Lung (tissue), 12 donors: ENCODE results near the gene RBFOX1. TPM values are rescaled to one million over a fixed set of nuclear protein-coding genes. Genes with fewer than 3 reads are reported as not detected.
A peak's percentile ranks its signal among the peaks of the same experiment; 100 is the strongest.

Experiments used
- ATAC-seq: fragments of 200-7000 bp; cut with Tn5 transposase; one replicate; pipeline ENCODE4 v1.9.1; 2020; ENCODE audit warnings: moderate number of reproducible peaks; ENCODE audit not compliant: insufficient read depth, low FRiP score
- DNase-seq, 3 donors: peaks; one replicate each; pipeline ENCODE4 v3.0.0-alpha.2; 2013 to 2017
- H3K27ac ChIP-seq, 2 donors: one replicate each; pipeline ENCODE4 v1.5.1; 2013; ENCODE audit warnings: mild to moderate bottlenecking in 2 of 2, moderate library complexity in 2 of 2, control low read depth in 1 of 2, inconsistent platforms in 1 of 2, low read depth in 1 of 2, low read length in 1 of 2
- H3K27me3 ChIP-seq, 3 donors: one replicate each; pipeline ENCODE4 v1.5.1; 2013; ENCODE audit warnings: low read length in 2 of 3; ENCODE audit not compliant: control insufficient read depth in 3 of 3, insufficient read depth in 3 of 3
- H3K36me3 ChIP-seq, 4 donors: one replicate each; pipeline ENCODE4 v1.5.1; 2013; ENCODE audit warnings: low read length in 4 of 4, mild to moderate bottlenecking in 1 of 4, moderate library complexity in 1 of 4; ENCODE audit not compliant: control insufficient read depth in 4 of 4, insufficient read depth in 4 of 4
- H3K4me1 ChIP-seq, 5 donors: one replicate each; pipeline ENCODE4 v1.5.1; 2013; ENCODE audit warnings: low read length in 5 of 5, mild to moderate bottlenecking in 2 of 5, moderate library complexity in 1 of 5; ENCODE audit not compliant: control insufficient read depth in 5 of 5, insufficient read depth in 5 of 5
- H3K4me3 ChIP-seq: one replicate; pipeline ENCODE4 v1.5.1; 2013; ENCODE audit warnings: mild to moderate bottlenecking, control low read depth, moderate library complexity
- H3K9ac ChIP-seq, 2 donors: one replicate each; pipeline ENCODE4 v1.5.1; 2013; ENCODE audit warnings: low read length in 2 of 2, control low read depth in 1 of 2; ENCODE audit not compliant: insufficient read depth in 1 of 2
- H3K9me3 ChIP-seq, 4 donors: one replicate each; pipeline ENCODE4 v1.5.1; 2013; ENCODE audit warnings: low read length in 3 of 4, mild to moderate bottlenecking in 1 of 4, moderate library complexity in 1 of 4; ENCODE audit not compliant: control insufficient read depth in 4 of 4, insufficient read depth in 3 of 4
- CTCF ChIP-seq: IDR thresholded peaks from 2 replicates; pipeline ENCODE4 v1.5.1; 2012; ENCODE audit warnings: mild to moderate bottlenecking; ENCODE audit errors: control extremely low read depth, extremely low read depth
- WGBS, 2 donors: extraction: QIAGEN DNeasy Blood & Tissue Kit; methylation state at CpG; one replicate each; pipeline ENCODE4 v1.1.7; 2013; 5-methylcytosine and 5-hydroxymethylcytosine counted together
- polyA plus RNA-seq, 2 donors: library from polyadenylated mRNA; stranded (reverse); fragments of 200-250 nt; gene quantifications; one replicate each; pipeline ENCODE4 v1.2.1, GENCODE V29; 2013
- total RNA-seq, 2 donors: library from RNA; depleted of rRNA in 1 of 2; stranded (reverse); fragments of >200 nt in 1 of 2; gene quantifications; one replicate each; pipeline ENCODE4 v1.2.1, GENCODE V29; 2014 to 2021
- donor health status: control.
- donor health status: control.
- donor health status: Bipolar disorder and iron deficiency.
- donor health status: healthy.
- donor health status: DM: yes; HTN: yes; CAD: no.

Gene RBFOX1
- total and polyA plus RNA-seq, 4 donors = 0.55 to 3.0 TPM; not detected in 2

- Histone ChIP-seq H3K9me3 (peaks cover 0 to 6% (median 0%) of the 10 kb centered on the region in 4 donors), H3K4me3 (no peak overlapping the region), H3K27me3 (peaks cover 0 to 7% (median 0%) of the 10 kb centered on the region in 3 donors), H3K27ac (peak overlapping the region in 1 of 2 donors; percentile 97), H3K4me1 (peaks cover 0 to 12% (median 0%) of the 10 kb centered on the region in 5 donors), H3K9ac (no peak overlapping the region), H3K36me3 (no peaks in the 10 kb centered on the region)
- WGBS, 2 donors = 72 to 88% methylated on average over 3 of the region's 3 CpGs
- ATAC-seq = no peak
- TF ChIP-seq CTCF = no peak
- DNase-seq = peak in 1 of 3 donors; percentile 1
Observed at GRCh38 chr16:7334801-7335560, 2.3 kb downstream of the RBFOX1 start.

- 74 to 79% methylated on average over 3 of the region's 3 CpGs for WGBS, 2 donors
- TF ChIP-seq CTCF = no peak
- DNase-seq (no peak), ATAC-seq (no peak)
- Histone ChIP-seq H3K9ac (no peak overlapping the region), H3K9me3 (peaks cover 0 to 6% (median 0%) of the 10 kb centered on the region in 4 donors), H3K4me1 (peaks cover 0 to 17% (median 0%) of the 10 kb centered on the region in 5 donors), H3K4me3 (no peak overlapping the region), H3K36me3 (no peaks in the 10 kb centered on the region), H3K27me3 (peaks cover 0 to 5% (median 0%) of the 10 kb centered on the region in 3 donors), H3K27ac (peak overlapping the region in 1 of 2 donors; percentile 77)
Observed at GRCh38 chr16:7335991-7336634, 3.5 kb downstream of the RBFOX1 start.

- 62 to 73% methylated on average over 1 of the region's 1 CpG for WGBS, 2 donors
- H3K36me3 ChIP-seq = no peaks in the 10 kb centered on the region
- H3K9me3 ChIP-seq = peaks cover 0 to 6% (median 0%) of the 10 kb centered on the region in 4 donors
- no peak for TF ChIP-seq CTCF
- DNase-seq (no peak), ATAC-seq (no peak)
- no peak overlapping the region for H3K4me3 ChIP-seq
- H3K4me1 ChIP-seq = peaks cover 0 to 19% (median 0%) of the 10 kb centered on the region in 5 donors
- peaks cover 0 to 5% (median 0%) of the 10 kb centered on the region in 3 donors for H3K27me3 ChIP-seq
- no peak overlapping the region for H3K9ac ChIP-seq
- peak overlapping the region in 1 of 2 donors; percentile 57 for H3K27ac ChIP-seq
Observed at GRCh38 chr16:7336742-7337141, 4.1 kb downstream of the RBFOX1 start.
